ENCODE data around the gene POLA1. TPM values are rescaled to one million over a fixed set of nuclear protein-coding genes. Genes with fewer than 3 reads are reported as not detected.

The POLA1 gene
- total RNA-seq, 1 donor from 2014 or later, result 80.4 TPM

GRCh38 chrX:24672701-24673190 is 21.0 kb upstream of the POLA1 start:
- H3K27ac ChIP-seq, result peak overlapping the region; percentile 74
- H3K9me3 ChIP-seq (ENCODE audit: low read depth), result no peaks in the 10 kb centered on the region
- H3K4me1 ChIP-seq, result peaks cover 25% of the 10 kb centered on the region
- H3K36me3 ChIP-seq, result no peaks in the 10 kb centered on the region
- no peak for TF ChIP-seq CTCF (IDR thresholded peaks at IDR 0.05)
- H3K27me3 ChIP-seq, result no peaks in the 10 kb centered on the region
- H3K27me3 Mint-ChIP-seq (ENCODE audit: insufficient read depth, low read depth), result peaks cover 2% of the 10 kb centered on the region
- no peaks in the 10 kb centered on the region for H3K9me3 Mint-ChIP-seq
- H3K4me3 Mint-ChIP-seq, result peak overlapping the region; percentile 50
- DNase-seq (ENCODE audit: low spot score), result peak; percentile 85
- peaks cover 31% of the 10 kb centered on the region for H3F3A ChIP-seq (ENCODE audit: low read depth)
- H3K27ac Mint-ChIP-seq, result peak overlapping the region; percentile 94
- H3K4me3 ChIP-seq, result no peak overlapping the region
- H2AFZ ChIP-seq (replicated peaks), result no peak overlapping the region
- H3K36me3 Mint-ChIP-seq, result peaks cover 2% of the 10 kb centered on the region
- no peaks in the 10 kb centered on the region for H4K20me1 ChIP-seq (ENCODE audit: low read depth)
- peak overlapping the region; percentile 65 for H3K4me2 ChIP-seq
- peaks cover 34% of the 10 kb centered on the region for H3K4me1 Mint-ChIP-seq
- H3K9ac ChIP-seq, result no peak overlapping the region
- no peaks in the 10 kb centered on the region for H3K79me2 ChIP-seq (ENCODE audit: low read depth)

GRCh38 chrX:24673424-24673823 is 20.3 kb upstream of the POLA1 start:
- Histone ChIP-seq H4K20me1 (ENCODE audit: low read depth) (no peaks in the 10 kb centered on the region), H3K4me2 (peak overlapping the region; percentile 65), H3F3A (ENCODE audit: low read depth) (peaks cover 31% of the 10 kb centered on the region), H3K79me2 (ENCODE audit: low read depth) (no peaks in the 10 kb centered on the region), H3K4me3 (no peak overlapping the region), H3K27ac (no peak overlapping the region), H2AFZ (replicated peaks) (no peak overlapping the region), H3K4me1 (peaks cover 19% of the 10 kb centered on the region), H3K9ac (no peak overlapping the region), H3K27me3 (no peaks in the 10 kb centered on the region), H3K9me3 (ENCODE audit: low read depth) (no peaks in the 10 kb centered on the region), H3K36me3 (no peaks in the 10 kb centered on the region)
- Mint-ChIP-seq H3K4me1 (peaks cover 29% of the 10 kb centered on the region), H3K4me3 (peak overlapping the region; percentile 19), H3K36me3 (peaks cover 2% of the 10 kb centered on the region), H3K9me3 (no peaks in the 10 kb centered on the region), H3K27me3 (ENCODE audit: insufficient read depth, low read depth) (peaks cover 2% of the 10 kb centered on the region), H3K27ac (peak overlapping the region; percentile 94)
- TF ChIP-seq CTCF (IDR thresholded peaks at IDR 0.05) (no peak), EZH2 (IDR thresholded peaks at IDR 0.05) (no peak), EZH2phosphoT487 (IDR thresholded peaks at IDR 0.05) (no peak)
- DNase-seq (ENCODE audit: low spot score), result no peak

- Histone ChIP-seq H4K20me1 (ENCODE audit: low read depth) (no peaks in the 10 kb centered on the region), H3K4me1 (peaks cover 19% of the 10 kb centered on the region), H3K9ac (no peak overlapping the region), H2AFZ (replicated peaks) (peak overlapping the region; percentile 68), H3K4me2 (no peak overlapping the region), H3K9me3 (ENCODE audit: low read depth) (no peaks in the 10 kb centered on the region), H3F3A (ENCODE audit: low read depth) (peaks cover 31% of the 10 kb centered on the region), H3K4me3 (no peak overlapping the region), H3K27ac (no peak overlapping the region), H3K27me3 (no peaks in the 10 kb centered on the region), H3K36me3 (no peaks in the 10 kb centered on the region), H3K79me2 (ENCODE audit: low read depth) (no peaks in the 10 kb centered on the region)
- peak; percentile 54 for DNase-seq (ENCODE audit: low spot score)
- Mint-ChIP-seq H3K27ac (no peak overlapping the region), H3K4me1 (peaks cover 29% of the 10 kb centered on the region), H3K4me3 (no peak overlapping the region), H3K27me3 (ENCODE audit: insufficient read depth, low read depth) (peaks cover 4% of the 10 kb centered on the region), H3K9me3 (no peaks in the 10 kb centered on the region), H3K36me3 (peaks cover 2% of the 10 kb centered on the region)
- peak; percentile 67 for TF ChIP-seq CTCF (IDR thresholded peaks at IDR 0.05)
- TF ChIP-seq EZH2phosphoT487 (IDR thresholded peaks at IDR 0.05), result no peak
Measured at GRCh38 chrX:24676403-24677024, 17.2 kb upstream of the POLA1 start.

Data from neural progenitor cell (in vitro differentiated cells).